ENCODE measurements around the gene ASS1.

ASS1 gene

GRCh38 chr9:130474106-130474505, 29.3 kb downstream of the ASS1 start:
- no peak overlapping the region for H3K4me3 ChIP-seq (ENCODE audit: low read depth, low read length)
- DNase-seq (ENCODE audit: low read depth) = no peak
- TF ChIP-seq CTCF (conservative IDR thresholded peaks at IDR 0.05; ENCODE audit: low read depth, low read length) = no peak

GRCh38 chr9:130476151-130476730, 31.5 kb downstream of the ASS1 start:
- H3K4me3 ChIP-seq (ENCODE audit: low read depth, low read length) = no peak overlapping the region
- TF ChIP-seq CTCF (conservative IDR thresholded peaks at IDR 0.05; ENCODE audit: low read depth, low read length) = no peak
- no peak for DNase-seq (ENCODE audit: low read depth)

GRCh38 chr9:130477564-130477963, 32.8 kb downstream of the ASS1 start:
- TF ChIP-seq CTCF (conservative IDR thresholded peaks at IDR 0.05; ENCODE audit: low read depth, low read length) = no peak
- no peak for DNase-seq (ENCODE audit: low read depth)
- no peak overlapping the region for H3K4me3 ChIP-seq (ENCODE audit: low read depth, low read length)

GRCh38 chr9:130478152-130478551, 33.4 kb downstream of the ASS1 start:
- DNase-seq (ENCODE audit: low read depth) = no peak
- no peak for TF ChIP-seq CTCF (conservative IDR thresholded peaks at IDR 0.05; ENCODE audit: low read depth, low read length)
- H3K4me3 ChIP-seq (ENCODE audit: low read depth, low read length) = no peak overlapping the region

GRCh38 chr9:130478736-130479575, 34.2 kb downstream of the ASS1 start:
- TF ChIP-seq CTCF (conservative IDR thresholded peaks at IDR 0.05; ENCODE audit: low read depth, low read length) = no peak
- no peak overlapping the region for H3K4me3 ChIP-seq (ENCODE audit: low read depth, low read length)
- DNase-seq (ENCODE audit: low read depth) = no peak

GRCh38 chr9:130479587-130479986, 34.8 kb downstream of the ASS1 start:
- H3K4me3 ChIP-seq (ENCODE audit: low read depth, low read length) = no peak overlapping the region
- DNase-seq (ENCODE audit: low read depth) = no peak
- no peak for TF ChIP-seq CTCF (conservative IDR thresholded peaks at IDR 0.05; ENCODE audit: low read depth, low read length)

- peak; percentile 37 for TF ChIP-seq CTCF (conservative IDR thresholded peaks at IDR 0.05; ENCODE audit: low read depth, low read length)
- H3K4me3 ChIP-seq (ENCODE audit: low read depth, low read length) = no peak overlapping the region
- no peak for DNase-seq (ENCODE audit: low read depth)
Measured at GRCh38 chr9:130480673-130481072, 35.9 kb downstream of the ASS1 start.

Data from choroid plexus epithelial cell (primary cell).